ENCODE data around the gene ACOXL.

DNA sequence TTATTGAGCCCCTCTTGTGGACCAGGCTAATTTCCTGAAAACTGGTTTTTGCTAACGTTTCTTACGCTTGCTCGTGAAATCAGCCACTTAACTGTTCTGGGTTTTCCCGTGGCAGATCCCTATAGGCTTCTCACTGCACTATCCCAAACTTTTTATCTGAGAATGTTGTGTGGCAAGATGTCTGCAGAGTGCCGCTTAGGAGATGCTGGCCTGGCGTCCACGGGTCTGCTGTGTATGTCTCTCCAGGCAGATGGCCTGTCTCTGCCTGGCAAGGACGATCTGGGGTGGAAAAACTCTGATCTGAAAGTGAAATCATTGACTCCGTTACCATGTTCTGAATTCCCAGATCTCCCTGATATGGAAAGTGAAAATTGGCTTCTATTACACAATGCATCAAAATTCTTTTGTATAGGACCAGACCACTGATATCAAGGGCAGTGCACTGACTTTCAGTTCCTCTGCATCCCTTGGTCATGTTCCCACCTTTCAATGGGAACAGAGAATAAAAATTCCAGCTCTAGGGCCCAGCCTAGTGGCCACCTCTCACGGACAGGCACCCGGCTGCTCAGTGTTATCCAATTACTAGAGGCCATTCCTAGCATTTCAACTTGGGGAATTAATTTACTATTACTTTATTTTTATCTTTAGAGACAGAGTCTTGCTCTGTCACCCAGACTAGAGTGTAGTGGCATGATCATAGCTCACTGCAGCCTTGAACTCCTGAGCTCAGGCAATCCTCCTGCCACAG is 154.6 kb downstream of the ACOXL start:
- TF ChIP-seq POLR2A (IDR thresholded peaks at IDR 0.05): no peak
- TF ChIP-seq, protein P1, sequence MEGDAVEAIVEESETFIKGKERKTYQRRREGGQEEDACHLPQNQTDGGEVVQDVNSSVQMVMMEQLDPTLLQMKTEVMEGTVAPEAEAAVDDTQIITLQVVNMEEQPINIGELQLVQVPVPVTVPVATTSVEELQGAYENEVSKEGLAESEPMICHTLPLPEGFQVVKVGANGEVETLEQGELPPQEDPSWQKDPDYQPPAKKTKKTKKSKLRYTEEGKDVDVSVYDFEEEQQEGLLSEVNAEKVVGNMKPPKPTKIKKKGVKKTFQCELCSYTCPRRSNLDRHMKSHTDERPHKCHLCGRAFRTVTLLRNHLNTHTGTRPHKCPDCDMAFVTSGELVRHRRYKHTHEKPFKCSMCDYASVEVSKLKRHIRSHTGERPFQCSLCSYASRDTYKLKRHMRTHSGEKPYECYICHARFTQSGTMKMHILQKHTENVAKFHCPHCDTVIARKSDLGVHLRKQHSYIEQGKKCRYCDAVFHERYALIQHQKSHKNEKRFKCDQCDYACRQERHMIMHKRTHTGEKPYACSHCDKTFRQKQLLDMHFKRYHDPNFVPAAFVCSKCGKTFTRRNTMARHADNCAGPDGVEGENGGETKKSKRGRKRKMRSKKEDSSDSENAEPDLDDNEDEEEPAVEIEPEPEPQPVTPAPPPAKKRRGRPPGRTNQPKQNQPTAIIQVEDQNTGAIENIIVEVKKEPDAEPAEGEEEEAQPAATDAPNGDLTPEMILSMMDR (IDR thresholded peaks at IDR 0.05): no peak

Measured in testis (tissue), 2 donors.